HepG2 (cell line): ENCODE measurements around the gene XAGE3.
"Not testable (repeated sequence)": the region's sequence is repeated elsewhere in the genome, so short reads cannot be mapped to it uniquely, and the experiment has no call there.

ENCODE experiments used
- ESRRA ChIP-seq: sonication (generic); formaldehyde crosslinking; IDR thresholded peaks from 2 replicates; pipeline ENCODE4 v1.5.1; 2020; ENCODE audit warnings: mild to moderate bottlenecking, low read depth, missing genetic modification reagents
- HNF4A ChIP-seq: sonication (generic); formaldehyde crosslinking; IDR thresholded peaks from 2 replicates; pipeline ENCODE4 v1.4.0; 2020; ENCODE audit warnings: missing genetic modification reagents
- MAFK ChIP-seq, 2 experiments: IDR thresholded peaks in 1 of 2; conservative IDR thresholded peaks in 1 of 2; 2 replicates each; pipeline ENCODE4 v1.6.1; 2011; ENCODE audit warnings: improper control_type of control experiment in 2 of 2, low read length in 2 of 2
- MEIS1 ChIP-seq: sonication (generic); formaldehyde crosslinking; IDR thresholded peaks from 2 replicates; pipeline ENCODE4 v1.9.0; 2021; ENCODE audit warnings: mild to moderate bottlenecking, missing genetic modification reagents, moderate library complexity, borderline replicate concordance
- NR2F1 ChIP-seq, 2 experiments: fragments of 450-650 bp in 1 of 2; formaldehyde crosslinking in 1 of 2; IDR thresholded peaks; 2 replicates each; pipeline versions ENCODE4 v1.5.0 to v1.6.1; 2016 to 2020; ENCODE audit warnings: mild to moderate bottlenecking in 1 of 2, missing compliant biosample characterization in 1 of 2, missing genetic modification reagents in 1 of 2, moderate library complexity in 1 of 2
- POLR2A ChIP-seq, 2 experiments: IDR thresholded peaks; 2 replicates each; pipeline ENCODE4 v1.6.1; 2011; ENCODE audit warnings: low read depth in 2 of 2, low read length in 2 of 2, mild to moderate bottlenecking in 1 of 2, moderate library complexity in 1 of 2; ENCODE audit not compliant: insufficient read depth in 1 of 2
- POLR2AphosphoS5 ChIP-seq: IDR thresholded peaks from 2 replicates; pipeline ENCODE4 v1.6.1; 2012; ENCODE audit warnings: low read depth, low read length
- SMARCE1 ChIP-seq: fragments of 450-650 bp; IDR thresholded peaks from 2 replicates; pipeline ENCODE4 v1.6.1; 2017; ENCODE audit warnings: borderline replicate concordance
- ZNF878 ChIP-seq: sonication (generic); formaldehyde crosslinking; IDR thresholded peaks from 2 replicates; pipeline ENCODE4 v1.8.1; 2023; ENCODE audit warnings: mild to moderate bottlenecking, missing genetic modification reagents, moderate library complexity
- ZSCAN25 ChIP-seq: sonication (generic); formaldehyde crosslinking; IDR thresholded peaks from 2 replicates; pipeline ENCODE4 v1.8.0; 2022; ENCODE audit warnings: mild to moderate bottlenecking, missing genetic modification reagents
- TF ChIP-seq, protein P1 (sequence below): sonication (generic); formaldehyde crosslinking; IDR thresholded peaks from 2 replicates; pipeline ENCODE4 v1.5.0; 2020; ENCODE audit warnings: mild to moderate bottlenecking, missing genetic modification reagents, moderate library complexity
- TF ChIP-seq, protein P2 (sequence below): sonication (generic); formaldehyde crosslinking; IDR thresholded peaks from 2 replicates; pipeline ENCODE4 v1.9.0; 2021; ENCODE audit warnings: missing genetic modification reagents, borderline replicate concordance

DNA sequence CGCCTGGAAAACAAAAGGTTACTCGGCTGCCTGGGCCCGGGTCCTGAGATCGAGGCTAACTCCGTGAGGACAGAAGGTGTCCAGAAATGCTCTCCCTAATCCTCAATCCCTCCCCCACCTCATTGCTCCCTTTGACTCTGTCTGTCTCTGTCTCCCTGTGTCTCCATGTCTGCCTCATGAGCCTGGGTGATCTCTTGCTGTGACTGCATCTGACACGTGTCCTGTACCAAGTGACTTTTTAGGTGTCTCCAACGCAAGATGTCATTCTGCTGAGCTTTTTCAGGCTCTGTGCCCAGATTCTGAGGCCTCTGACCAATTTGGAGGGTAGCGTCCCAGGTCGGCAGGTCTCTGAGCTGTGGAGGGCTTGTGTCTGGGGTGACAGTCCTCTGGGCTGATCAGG, 20.2 kb upstream of the XAGE3 start:
- TF ChIP-seq, protein P1, sequence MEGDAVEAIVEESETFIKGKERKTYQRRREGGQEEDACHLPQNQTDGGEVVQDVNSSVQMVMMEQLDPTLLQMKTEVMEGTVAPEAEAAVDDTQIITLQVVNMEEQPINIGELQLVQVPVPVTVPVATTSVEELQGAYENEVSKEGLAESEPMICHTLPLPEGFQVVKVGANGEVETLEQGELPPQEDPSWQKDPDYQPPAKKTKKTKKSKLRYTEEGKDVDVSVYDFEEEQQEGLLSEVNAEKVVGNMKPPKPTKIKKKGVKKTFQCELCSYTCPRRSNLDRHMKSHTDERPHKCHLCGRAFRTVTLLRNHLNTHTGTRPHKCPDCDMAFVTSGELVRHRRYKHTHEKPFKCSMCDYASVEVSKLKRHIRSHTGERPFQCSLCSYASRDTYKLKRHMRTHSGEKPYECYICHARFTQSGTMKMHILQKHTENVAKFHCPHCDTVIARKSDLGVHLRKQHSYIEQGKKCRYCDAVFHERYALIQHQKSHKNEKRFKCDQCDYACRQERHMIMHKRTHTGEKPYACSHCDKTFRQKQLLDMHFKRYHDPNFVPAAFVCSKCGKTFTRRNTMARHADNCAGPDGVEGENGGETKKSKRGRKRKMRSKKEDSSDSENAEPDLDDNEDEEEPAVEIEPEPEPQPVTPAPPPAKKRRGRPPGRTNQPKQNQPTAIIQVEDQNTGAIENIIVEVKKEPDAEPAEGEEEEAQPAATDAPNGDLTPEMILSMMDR (CRISPR knock-in tag) = not testable (repeated sequence)
- TF ChIP-seq, protein P2, sequence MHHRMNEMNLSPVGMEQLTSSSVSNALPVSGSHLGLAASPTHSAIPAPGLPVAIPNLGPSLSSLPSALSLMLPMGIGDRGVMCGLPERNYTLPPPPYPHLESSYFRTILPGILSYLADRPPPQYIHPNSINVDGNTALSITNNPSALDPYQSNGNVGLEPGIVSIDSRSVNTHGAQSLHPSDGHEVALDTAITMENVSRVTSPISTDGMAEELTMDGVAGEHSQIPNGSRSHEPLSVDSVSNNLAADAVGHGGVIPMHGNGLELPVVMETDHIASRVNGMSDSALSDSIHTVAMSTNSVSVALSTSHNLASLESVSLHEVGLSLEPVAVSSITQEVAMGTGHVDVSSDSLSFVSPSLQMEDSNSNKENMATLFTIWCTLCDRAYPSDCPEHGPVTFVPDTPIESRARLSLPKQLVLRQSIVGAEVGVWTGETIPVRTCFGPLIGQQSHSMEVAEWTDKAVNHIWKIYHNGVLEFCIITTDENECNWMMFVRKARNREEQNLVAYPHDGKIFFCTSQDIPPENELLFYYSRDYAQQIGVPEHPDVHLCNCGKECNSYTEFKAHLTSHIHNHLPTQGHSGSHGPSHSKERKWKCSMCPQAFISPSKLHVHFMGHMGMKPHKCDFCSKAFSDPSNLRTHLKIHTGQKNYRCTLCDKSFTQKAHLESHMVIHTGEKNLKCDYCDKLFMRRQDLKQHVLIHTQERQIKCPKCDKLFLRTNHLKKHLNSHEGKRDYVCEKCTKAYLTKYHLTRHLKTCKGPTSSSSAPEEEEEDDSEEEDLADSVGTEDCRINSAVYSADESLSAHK (CRISPR knock-in tag) = not testable (repeated sequence)
- not testable (repeated sequence) for TF ChIP-seq NR2F1 (CRISPR knock-in tag; IDR thresholded peaks at IDR 0.05); ESRRA (CRISPR knock-in tag); ZNF878 (CRISPR knock-in tag); SMARCE1; HNF4A (CRISPR knock-in tag); MEIS1 (CRISPR knock-in tag); POLR2A (IDR thresholded peaks at IDR 0.05; ENCODE audit: insufficient read depth in 1 of 2, low read depth in 2 of 2, low read length in 2 of 2); ZSCAN25; POLR2AphosphoS5; MAFK (conservative IDR thresholded peaks at IDR 0.05 in 1 of 2, IDR thresholded peaks at IDR 0.05 in 1 of 2; ENCODE audit: low read length in 2 of 2)
